Measurements from ENCODE around the gene CADPS. TPM values are rescaled to one million over a fixed set of nuclear protein-coding genes. Genes with fewer than 3 reads are reported as not detected.

Gene CADPS
- total RNA-seq, 1 donor from 2014 or later = 1.1 TPM

DNA sequence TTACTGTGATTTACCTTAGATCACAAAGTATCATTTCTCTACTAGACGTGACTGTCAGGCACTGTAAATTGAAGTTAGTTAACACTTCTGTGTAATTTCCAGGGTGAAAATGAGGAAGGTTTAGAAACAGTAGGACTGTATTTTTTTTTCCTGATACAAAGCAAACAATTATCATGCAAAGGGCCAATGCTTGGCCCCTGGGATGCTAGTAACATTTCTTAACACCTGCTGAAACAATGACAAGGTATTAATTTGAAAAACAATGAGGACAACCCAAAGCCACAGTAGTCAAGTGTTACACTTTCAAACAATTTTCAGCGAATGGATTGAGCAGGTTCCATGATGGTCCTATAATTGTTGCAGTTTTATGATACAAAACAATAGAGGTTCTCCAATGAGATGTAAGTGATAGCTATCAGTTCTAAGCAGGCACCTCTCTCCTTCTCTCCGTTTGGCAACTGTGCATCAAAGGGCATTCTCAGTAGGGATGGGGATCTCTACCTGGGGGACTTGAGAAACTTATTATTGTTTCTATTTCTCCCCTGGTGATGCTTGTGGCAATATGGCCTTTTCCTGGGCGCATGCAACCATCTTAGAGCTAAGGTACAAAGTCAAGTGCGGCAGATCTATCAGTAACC lies 435.9 kb downstream of the CADPS start:
- DNase-seq (ENCODE audit: low spot score) = no peak

DNA sequence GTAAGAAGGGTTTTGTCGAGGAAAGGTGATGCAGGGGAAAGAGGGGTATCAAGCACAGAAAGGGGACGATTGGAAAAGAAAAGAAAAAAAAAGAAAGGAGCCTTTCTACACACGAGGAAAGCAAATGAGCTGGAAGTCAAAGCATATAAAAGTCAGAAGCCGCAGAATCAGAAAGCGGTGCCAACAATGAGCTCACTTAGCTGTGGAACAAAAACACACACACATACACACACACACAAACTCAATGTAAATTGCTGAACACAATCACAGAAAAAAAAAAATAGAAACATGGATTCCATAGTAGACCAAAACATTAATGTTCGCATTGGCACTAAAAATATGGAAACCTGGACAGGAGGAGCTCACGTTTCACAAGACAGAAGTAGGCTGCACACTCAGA lies 438.4 kb downstream of the CADPS start:
- no peak for DNase-seq (ENCODE audit: low spot score)

DNA sequence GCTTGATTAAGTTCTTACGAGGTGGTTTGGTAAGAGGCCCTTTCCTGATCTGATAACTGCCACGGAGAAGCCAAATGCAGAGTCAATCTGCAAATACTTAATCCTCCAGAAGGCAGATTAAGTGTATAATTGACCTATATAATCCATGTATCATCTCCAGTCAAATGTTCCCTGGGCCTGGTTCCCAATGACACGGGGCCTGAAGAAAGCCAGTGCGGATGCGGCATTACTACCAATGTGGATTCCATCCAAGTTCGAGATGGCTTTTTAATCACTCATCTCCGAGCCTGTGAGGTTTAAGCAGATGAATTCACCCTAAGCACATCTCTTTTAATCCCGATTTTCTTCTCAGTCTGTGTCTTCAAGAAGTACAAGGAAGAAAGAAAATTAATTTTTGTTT lies 441.8 kb downstream of the CADPS start:
- no peak for DNase-seq (ENCODE audit: low spot score)

DNA sequence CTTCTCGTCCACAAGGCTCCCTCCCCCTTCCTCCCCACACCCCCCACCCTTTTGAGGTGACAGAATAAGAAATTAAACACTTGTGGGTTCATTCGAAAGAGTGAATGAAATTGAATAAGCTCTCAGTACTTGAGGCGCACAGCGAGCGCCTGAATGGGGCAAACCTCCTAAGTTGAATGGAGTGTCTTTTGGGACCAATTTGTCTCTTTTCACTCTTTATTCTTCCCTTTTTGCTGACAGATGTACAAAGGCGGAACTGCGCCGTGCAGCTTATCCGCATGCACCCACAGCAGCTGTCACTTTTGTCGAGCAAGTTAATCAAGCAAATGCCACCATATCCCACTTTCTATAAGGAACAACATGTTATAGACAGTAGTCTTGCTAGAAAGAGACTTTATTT lies 454.0 kb downstream of the CADPS start:
- DNase-seq (ENCODE audit: low spot score) = no peak

DNA sequence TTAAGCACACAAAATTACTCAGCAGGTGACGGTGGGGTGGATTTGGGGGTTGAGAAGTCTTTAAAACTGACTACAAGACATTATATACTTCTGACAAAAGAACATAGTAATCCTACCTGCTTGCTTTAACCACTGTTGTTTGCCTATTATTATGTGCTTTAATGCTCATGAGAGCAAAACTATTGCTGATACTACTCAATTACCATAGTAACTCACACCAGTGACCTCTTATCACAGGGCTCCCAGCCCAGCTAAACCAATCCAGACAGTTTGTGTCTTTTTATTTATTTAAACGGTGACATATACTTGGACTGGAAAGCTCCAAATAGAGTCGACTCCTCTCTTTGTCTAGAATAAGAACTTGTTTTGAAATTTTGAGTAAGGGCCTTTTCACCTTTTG lies 459.1 kb downstream of the CADPS start:
- no peak for DNase-seq (ENCODE audit: low spot score)

DNA sequence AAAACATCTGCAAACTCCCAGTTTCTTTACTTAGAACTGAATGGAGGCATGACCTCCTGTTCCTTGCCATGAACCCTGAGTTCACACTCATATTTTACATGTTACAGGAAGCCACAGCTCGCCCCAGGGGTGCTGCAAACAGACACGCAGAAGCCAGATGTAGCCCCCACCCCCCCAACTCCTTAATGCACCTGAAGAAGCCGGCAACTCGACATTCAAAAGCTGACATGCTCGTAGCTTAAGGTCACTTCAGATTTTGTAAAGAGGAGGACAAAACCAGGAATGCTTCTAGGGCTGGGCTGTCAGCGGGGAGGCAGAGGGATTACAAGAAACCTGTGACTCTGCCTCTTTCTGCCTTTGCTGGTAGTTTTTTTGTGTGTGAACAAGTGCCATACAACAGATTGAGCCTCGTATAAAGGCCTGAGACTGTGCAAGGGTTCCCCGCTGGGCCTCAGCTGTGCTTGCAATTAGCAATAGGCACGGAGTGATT lies 459.9 kb downstream of the CADPS start:
- no peak for DNase-seq (ENCODE audit: low spot score)

DNA sequence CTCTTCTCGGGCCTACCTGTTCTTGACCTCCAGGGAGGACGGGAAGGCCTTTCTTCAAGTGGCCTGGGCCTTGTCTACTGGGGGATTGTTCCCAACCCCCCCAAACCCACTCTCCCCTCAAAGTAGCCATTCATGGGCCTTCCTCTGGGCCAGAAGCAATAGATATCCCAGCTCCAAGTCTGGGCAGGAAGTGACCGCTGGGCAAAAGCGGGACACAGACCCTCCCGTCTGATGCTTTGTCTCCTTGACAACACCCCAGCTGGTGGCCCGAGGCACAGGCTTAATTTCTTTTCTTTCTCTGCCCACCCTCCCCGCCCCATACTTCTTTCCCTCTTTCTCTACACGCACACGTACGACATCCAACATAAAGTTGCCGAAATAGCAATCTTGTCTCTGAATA lies 460.4 kb downstream of the CADPS start:
- no peak for DNase-seq (ENCODE audit: low spot score)

DNA sequence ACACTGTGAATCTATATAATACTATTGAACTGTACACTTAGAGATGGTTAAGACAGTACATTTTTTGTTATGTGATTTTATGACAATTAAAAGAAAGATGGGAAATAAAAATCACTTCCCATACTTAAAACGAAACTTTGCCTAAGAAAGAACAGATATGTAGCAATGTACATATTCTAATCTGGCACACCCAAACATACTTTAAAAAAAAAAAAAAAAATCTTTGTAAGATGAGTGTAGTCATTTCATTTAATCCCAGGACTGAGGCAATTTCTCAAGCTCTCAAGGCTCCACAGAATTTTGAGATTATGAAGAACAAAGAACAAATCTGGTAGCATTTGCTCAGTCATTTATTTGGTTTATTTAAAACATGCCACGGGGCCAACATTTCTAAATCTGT lies 461.5 kb downstream of the CADPS start:
- no peak for DNase-seq (ENCODE audit: low spot score)

DNA sequence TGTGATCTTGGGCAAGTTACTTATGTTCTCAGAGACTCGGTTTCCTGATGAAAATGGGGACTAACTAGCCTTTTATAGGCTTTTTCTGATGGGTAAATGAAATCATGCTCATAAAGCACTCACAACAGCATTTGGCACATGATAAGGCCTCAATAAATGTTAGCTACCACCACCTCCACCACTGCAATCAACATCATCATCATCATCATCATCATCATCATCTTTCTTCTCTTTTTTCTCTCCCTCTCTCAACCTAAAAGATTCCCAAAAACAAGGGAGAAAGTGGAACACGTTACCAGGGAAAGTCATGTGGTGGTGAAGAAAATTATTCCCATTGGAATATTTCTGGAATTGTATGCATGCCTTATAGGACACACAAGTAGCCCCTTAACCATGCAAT lies 468.3 kb downstream of the CADPS start:
- no peak for DNase-seq (ENCODE audit: low spot score)

DNA sequence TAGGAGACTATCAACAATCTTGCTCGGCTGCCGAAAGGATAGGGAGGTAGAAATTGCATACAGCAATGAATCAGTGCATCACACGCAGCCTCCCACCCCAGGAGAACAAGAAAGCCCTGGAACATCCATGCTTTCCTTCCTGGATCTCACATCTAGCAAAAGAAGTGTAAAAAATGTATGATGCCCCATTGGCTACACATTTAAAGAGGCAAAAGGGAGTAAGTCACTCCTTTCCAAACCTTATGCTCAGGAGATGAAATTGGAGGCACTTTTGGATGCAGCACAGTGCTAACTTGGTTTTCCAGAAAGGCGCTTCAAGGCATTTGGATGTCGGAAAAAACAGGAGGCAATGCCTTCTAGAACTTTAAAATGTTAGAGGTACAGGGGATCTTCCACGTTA lies 469.6 kb downstream of the CADPS start:
- DNase-seq (ENCODE audit: low spot score) = no peak

DNA sequence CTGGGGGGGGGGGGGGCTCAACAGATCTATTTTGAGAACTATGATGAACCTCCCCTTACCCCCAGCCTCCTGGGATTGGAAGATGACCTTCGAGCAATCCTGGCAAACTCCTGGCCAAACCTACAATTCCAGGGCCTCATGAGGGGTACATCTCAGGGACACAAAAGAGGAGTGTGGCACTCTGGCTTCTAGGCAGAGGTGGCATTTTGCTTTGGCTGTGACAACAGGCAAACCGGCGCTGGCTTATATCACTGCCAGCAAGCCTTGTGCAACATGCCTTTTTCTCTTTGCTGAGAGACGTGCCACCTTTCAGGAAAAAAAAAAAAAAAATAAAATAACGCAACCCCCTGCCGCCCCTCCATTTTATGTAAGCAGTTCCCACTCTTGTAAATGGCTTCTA lies 470.1 kb downstream of the CADPS start:
- DNase-seq (ENCODE audit: low spot score) = no peak

DNA sequence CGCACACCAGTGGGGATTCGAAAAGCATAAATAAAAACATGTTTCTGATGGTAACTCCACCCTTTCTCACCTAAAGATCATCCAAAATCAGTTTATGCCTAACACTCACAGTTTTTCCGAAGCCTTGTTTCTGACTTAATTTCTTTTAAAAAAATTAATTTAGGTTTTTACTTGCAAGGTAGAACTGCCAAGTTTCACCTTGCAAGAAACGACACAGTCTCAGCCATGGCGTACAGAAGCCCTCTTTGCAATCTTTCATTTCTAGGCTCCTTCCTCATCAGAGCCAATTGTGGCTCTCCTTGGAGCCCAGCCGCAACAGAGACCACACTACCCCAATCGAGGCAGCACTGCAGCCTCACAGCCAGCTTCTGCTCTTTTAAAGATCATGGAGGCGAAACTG lies 470.9 kb downstream of the CADPS start:
- no peak for DNase-seq (ENCODE audit: low spot score)

DNA sequence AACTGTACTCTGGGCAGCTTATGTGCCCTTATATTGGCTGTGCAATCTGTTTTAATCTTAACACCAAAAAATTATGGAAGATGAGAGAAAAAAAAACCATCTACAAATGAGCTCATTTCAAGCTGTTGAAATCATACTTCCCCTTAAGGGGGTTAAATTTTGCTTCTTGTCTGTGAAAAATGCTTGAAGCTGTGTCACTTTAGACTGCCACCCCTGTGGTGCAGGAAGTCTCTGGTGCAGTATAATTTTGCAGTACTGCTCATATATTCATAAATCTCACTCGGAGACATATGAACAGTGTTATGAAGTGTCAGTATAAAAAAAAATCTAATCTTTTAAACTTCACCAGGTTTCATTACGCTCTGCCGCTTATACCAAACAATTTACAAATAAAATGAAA lies 471.5 kb downstream of the CADPS start:
- no peak for DNase-seq (ENCODE audit: low spot score)

DNA sequence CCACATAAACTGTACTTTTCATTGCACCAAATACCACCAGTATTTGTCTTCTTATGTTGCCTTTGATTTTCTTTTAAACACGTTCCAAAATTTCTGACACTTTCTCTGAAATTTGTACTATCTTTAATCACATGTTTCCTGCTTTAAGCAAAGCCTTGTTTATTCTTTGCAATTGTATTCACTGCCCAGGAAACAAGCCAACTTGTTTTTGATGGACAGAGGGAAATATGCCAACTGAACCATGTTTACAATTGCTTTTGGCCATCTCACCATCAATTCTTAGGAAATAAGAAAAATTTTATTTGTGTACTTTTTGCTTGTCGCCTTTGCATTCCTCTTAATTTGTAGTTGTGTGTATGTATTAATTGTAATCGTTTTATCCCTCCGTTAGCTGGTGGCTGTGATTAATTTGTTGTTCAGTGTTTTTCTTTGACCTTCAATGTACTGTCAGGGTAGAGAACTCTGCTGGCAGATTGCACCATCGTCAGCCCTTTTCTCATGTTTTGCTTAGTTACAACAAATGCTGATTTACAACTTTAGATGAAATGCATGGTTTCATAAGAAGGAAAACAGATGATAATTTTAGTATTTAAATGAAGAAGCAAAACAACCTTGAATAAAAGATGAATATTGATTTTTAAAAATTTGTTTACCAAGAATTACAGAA lies 482.5 kb downstream of the CADPS start:
- no peak for DNase-seq (ENCODE audit: low spot score)

DNA sequence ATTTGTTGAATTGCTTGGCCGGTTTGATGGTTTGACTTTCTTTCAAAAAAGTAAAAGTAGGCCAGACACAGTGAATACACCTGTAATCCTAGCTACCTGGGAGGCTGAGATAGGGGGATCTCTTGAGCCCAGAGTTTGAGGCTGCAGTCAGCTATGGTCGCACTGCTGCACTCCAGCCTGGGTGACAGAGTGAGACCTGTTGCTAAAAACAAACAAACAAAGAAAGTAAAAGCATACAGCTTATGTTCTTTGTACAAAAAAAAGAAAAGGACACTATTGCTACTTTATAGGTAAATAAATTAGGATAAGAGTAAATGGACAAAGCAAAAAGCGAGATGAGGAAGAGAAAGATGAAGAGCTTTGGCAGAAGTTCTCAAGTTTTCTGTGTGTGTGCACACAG lies 488.0 kb downstream of the CADPS start:
- no peak for DNase-seq (ENCODE audit: low spot score)

DNA sequence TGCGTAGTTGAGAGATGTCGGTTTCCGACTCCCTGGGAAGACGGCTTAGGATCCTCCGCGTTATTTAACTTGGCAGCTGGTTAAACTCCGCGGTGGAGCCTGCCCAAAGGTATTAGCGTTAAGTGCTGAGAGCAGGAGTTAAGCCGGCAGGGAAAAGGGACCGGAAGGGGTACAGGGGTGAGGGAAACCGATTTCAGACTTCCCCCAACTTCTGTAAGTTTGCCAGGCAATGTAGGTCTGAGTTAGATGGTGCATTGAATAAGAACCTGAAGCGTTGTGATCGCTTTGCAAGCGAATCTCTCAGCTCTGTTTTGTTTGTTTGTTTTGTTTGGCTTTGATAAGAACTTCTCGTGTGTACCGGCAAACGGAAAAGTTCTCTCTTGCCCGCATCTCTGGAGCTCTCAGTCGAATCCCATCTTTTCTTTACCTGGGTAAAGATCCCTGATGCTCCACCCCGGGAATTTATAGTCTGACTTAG lies 495.9 kb downstream of the CADPS start:
- DNase-seq (ENCODE audit: low spot score) = no peak

DNA sequence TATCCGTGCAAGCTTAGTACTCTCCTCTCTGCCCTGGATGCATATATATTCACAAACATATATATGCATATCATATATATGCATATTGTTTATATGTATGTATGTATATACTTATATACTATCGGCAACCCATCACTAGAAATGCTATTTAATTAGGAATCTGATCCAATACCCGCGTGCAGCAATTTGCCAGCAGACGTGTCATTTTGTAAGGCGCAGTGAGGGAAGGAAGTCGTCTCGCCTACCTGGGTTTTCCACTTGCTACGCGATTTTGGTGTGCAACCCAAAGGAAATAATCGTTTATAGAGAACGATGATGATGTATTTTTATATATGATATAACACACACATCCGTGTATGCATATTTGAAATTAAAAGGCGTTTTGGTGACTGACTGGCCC lies 496.3 kb downstream of the CADPS start:
- DNase-seq (ENCODE audit: low spot score) = no peak

DNA sequence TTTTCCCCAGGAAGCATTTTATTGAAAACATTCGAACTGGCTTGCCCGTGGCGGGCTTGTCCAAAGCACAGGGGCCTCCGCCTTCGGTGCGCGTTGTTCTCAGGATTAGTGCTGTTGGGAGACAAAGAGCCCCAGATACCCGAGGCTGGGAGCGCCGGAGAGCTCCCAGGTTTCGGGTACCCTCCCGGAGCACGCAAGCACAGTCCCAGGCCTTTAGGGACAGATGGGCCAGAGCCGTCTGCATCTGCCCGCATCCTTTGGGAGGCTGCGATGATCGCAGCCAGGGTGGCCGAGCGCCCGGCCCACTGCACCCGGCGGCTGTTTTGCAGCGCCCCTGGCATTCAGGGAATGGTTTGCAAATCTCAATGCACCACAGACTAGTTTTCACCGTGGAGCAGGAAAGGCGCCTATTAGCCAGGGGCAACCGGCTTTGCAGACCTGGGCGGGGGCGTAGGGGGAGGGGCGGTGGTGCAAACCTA lies 496.9 kb downstream of the CADPS start:
- no peak for DNase-seq (ENCODE audit: low spot score)

DNA sequence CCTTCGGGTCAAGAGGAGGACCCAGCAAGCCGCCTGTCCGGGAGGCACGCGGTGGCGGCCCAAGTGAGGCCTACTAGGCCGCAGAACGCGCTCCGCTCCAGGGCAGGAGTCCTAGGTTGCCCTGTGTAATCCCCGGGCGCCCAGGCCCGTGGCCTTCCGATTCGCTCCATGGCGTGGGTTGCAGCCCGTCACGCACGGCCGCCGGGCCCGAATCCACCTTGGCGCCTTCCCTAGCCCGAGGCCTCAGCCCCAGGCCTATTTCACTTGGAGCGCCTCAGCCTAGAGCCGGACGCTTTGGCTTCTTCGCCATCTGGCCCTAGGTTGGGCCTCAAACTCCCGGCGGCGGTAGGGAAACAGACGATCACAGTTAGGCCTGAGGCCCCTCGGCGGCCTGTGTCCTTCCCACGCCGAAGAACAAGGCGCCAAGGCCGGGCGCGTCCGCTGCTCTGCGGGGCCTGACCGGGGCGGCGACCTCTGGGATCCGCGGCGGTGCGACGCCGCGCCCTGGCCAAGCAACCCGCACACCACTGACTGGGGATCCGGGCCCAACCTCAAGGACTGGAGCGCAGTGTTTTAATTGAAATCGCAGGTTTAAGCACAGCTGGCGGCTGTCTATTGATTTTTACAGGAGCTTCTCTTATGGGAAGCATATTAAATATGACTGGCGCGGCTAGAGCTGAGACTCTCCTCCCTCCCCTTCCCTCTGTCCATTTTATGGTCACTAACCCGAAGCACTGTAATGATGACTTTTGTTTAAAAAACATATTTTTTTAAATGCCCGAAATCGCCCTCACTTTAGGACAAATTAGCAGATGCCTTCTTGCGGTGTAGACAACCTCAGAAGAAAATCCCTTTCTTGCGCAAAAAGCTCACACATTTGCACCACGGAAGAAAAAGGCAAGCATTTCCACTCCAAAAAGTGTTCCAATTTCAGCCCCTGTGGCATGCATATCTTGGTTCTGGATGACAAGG lies 498.0 kb downstream of the CADPS start:
- DNase-seq (ENCODE audit: low spot score) = no peak

DNA sequence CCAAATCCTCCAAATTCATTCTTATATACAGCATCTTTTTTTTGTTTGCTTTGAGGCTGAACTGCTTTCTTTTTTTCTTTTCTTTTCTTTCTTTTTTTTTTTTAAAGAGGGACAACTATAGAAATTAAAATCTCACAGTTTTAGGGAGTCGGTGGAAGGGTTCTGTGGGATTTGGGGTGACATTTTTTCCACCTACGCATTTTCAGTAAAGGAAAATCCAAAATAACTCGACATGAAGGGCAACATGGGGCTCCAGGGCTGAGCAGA lies 498.8 kb downstream of the CADPS start:
- no peak for DNase-seq (ENCODE audit: low spot score)

DNA sequence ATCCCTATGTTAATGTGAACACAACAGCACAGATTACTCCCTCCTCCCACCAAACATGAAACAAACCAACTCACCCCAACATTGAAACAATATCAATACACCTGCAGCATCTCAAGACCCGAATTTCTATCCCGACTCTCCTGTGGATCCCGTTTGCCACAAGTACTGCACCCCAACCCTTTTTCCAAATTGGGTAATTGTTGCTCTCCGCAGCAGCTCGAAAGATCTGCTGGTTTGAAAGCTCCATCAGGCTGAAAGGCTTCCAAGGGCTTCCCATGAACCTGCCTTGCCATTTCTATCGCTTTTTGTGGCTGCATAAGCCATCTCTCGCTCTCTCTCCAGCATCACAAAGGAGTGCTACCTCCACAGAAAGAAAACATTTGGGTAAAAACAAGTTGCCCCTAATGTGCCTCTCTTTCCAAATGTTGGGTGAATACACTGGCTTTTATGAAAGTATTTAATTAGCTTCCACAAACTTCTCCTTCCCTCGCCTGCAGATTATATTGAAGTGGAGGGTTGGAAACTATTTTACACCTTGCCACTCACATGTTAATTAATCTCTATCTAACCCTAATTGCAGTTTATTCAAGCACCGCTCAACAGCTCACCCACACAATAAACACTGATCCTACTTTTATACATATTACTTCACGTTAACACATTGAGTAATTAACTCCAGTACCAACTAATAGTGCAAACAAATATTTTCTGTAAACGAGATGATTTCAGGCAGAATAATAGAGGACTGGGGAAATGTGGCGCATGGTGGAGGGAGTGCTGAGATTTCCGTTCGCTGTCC lies 499.4 kb downstream of the CADPS start:
- DNase-seq (ENCODE audit: low spot score) = no peak
